ENCODE data around the gene CPNE5.

The CPNE5 gene

DNA sequence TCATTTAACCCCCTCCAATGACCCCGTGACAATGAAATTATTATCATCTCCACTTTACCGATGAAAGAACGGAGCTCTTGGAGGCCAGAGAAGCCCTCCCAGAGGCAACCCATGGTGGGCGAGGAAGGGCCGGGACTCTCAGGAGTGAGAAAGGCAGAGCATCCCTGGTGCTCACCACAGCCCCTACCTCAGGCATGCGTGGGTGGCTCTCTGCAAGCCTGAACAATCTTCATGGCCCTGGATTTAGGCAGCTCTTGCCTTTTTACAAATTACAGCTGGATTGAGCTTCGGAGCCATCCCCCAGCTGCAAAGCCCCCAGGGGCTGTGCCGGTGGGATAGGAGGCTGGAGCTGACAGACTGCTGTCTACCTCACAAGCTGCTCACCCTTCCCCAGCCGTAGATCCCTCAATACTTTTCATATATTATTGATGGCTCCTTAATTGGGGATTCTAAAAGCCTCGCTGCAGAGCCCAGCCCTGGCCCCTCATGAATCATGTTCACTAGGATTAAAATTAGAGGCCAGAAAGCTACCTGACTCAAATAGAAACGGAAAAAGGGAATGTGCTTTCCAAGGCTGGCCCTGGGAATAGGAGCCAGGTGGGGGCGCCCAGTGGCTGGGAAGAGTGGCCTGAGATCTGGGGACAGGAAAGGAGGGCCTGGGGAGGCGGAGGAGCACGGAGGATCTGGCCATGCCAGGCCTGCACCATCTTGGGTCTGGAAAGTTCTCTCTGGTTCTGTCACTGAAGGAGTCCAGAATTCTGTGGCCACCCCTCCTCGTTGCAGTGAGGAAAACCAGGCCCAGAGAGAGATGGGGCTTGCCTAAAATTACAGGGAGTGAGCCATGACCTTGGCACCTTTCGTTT is 29.1 kb downstream of the CPNE5 start:
- no peak for DNase-seq (ENCODE audit: low read depth in 1 of 2, low spot score in 1 of 2)

DNA sequence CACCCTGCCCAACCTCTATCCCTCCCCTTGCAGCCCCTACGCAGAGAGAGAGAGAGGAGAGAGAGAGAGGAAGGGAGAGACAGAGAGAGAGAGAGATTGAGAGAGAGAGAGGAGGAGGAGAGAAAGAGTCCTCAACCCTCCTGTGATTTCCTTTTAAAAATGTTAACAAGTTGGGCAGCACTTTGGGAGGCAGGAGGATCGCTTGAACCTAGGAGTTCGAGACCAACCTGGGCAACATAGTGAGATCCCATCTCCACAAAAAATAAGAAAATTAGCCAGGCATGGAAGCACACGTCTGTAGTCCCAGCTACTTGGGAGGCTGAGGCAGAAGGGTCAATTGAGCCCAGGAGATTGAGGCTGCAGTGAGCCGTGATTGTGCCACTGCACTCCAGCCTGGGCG is 30.1 kb downstream of the CPNE5 start:
- no peak for DNase-seq (ENCODE audit: low read depth in 1 of 2, low spot score in 1 of 2)
- peaks cover 8% of the 10 kb centered on the region for H3K27me3 ChIP-seq (ENCODE audit: insufficient read depth, poor library complexity, severe bottlenecking)
- H3K27ac ChIP-seq (replicated peaks), result no peak overlapping the region
- TF ChIP-seq SPI1 (IDR thresholded peaks at IDR 0.05; ENCODE audit: borderline replicate concordance, low read depth) (no peak), POLR2AphosphoS5 (IDR thresholded peaks at IDR 0.05; ENCODE audit: low read depth) (no peak), GABPA (IDR thresholded peaks at IDR 0.05; ENCODE audit: low read depth) (no peak)
- TF ChIP-seq, protein P1, sequence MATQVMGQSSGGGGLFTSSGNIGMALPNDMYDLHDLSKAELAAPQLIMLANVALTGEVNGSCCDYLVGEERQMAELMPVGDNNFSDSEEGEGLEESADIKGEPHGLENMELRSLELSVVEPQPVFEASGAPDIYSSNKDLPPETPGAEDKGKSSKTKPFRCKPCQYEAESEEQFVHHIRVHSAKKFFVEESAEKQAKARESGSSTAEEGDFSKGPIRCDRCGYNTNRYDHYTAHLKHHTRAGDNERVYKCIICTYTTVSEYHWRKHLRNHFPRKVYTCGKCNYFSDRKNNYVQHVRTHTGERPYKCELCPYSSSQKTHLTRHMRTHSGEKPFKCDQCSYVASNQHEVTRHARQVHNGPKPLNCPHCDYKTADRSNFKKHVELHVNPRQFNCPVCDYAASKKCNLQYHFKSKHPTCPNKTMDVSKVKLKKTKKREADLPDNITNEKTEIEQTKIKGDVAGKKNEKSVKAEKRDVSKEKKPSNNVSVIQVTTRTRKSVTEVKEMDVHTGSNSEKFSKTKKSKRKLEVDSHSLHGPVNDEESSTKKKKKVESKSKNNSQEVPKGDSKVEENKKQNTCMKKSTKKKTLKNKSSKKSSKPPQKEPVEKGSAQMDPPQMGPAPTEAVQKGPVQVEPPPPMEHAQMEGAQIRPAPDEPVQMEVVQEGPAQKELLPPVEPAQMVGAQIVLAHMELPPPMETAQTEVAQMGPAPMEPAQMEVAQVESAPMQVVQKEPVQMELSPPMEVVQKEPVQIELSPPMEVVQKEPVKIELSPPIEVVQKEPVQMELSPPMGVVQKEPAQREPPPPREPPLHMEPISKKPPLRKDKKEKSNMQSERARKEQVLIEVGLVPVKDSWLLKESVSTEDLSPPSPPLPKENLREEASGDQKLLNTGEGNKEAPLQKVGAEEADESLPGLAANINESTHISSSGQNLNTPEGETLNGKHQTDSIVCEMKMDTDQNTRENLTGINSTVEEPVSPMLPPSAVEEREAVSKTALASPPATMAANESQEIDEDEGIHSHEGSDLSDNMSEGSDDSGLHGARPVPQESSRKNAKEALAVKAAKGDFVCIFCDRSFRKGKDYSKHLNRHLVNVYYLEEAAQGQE (IDR thresholded peaks at IDR 0.05; ENCODE audit: insufficient replicate concordance, low read depth), result no peak
- TF ChIP-seq, protein P2, sequence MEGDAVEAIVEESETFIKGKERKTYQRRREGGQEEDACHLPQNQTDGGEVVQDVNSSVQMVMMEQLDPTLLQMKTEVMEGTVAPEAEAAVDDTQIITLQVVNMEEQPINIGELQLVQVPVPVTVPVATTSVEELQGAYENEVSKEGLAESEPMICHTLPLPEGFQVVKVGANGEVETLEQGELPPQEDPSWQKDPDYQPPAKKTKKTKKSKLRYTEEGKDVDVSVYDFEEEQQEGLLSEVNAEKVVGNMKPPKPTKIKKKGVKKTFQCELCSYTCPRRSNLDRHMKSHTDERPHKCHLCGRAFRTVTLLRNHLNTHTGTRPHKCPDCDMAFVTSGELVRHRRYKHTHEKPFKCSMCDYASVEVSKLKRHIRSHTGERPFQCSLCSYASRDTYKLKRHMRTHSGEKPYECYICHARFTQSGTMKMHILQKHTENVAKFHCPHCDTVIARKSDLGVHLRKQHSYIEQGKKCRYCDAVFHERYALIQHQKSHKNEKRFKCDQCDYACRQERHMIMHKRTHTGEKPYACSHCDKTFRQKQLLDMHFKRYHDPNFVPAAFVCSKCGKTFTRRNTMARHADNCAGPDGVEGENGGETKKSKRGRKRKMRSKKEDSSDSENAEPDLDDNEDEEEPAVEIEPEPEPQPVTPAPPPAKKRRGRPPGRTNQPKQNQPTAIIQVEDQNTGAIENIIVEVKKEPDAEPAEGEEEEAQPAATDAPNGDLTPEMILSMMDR (IDR thresholded peaks at IDR 0.05; ENCODE audit: insufficient read depth, low read length), result no peak
- no peak overlapping the region for H3K4me3 ChIP-seq (replicated peaks; ENCODE audit: insufficient read depth, low read length)

More for the DNA sequence above, 29.1 kb downstream of the CPNE5 start:
- H3K27me3 ChIP-seq (ENCODE audit: insufficient read depth, poor library complexity, severe bottlenecking), result peaks cover 5% of the 10 kb centered on the region
- H3K4me3 ChIP-seq (replicated peaks; ENCODE audit: insufficient read depth, low read length), result no peak overlapping the region
- no peak overlapping the region for H3K27ac ChIP-seq (replicated peaks)
- TF ChIP-seq, protein P1 (IDR thresholded peaks at IDR 0.05; ENCODE audit: insufficient replicate concordance, low read depth), result no peak
- TF ChIP-seq POLR2AphosphoS5 (IDR thresholded peaks at IDR 0.05; ENCODE audit: low read depth) (no peak), GABPA (IDR thresholded peaks at IDR 0.05; ENCODE audit: low read depth) (no peak), SPI1 (IDR thresholded peaks at IDR 0.05; ENCODE audit: borderline replicate concordance, low read depth) (no peak)
- TF ChIP-seq, protein P2 (IDR thresholded peaks at IDR 0.05; ENCODE audit: insufficient read depth, low read length), result no peak

DNA sequence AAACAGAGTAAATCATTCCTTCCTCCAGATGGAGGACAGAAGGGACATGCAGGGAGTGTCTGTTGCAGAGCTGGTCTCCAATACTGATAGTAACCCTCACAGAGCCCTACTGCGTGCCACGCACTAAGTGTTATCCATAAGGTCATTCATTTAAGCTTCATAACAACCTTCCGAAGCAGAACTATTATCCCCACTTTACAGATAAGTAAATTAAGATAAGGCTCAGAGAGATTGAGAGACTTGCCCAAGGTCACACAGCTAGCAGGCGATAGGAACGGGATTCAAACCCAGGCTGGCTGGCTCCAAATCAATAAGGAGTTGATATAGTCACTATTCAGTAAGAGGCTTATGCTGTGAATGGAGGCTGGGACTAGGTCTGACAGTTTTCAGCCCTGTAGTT is 30.6 kb downstream of the CPNE5 start:
- DNase-seq (ENCODE audit: low read depth in 1 of 2, low spot score in 1 of 2), result no peak
- H3K4me3 ChIP-seq (replicated peaks; ENCODE audit: insufficient read depth, low read length), result no peak overlapping the region
- H3K27me3 ChIP-seq (ENCODE audit: insufficient read depth, poor library complexity, severe bottlenecking), result peaks cover 8% of the 10 kb centered on the region
- no peak overlapping the region for H3K27ac ChIP-seq (replicated peaks)
- TF ChIP-seq GABPA (IDR thresholded peaks at IDR 0.05; ENCODE audit: low read depth) (no peak), POLR2AphosphoS5 (IDR thresholded peaks at IDR 0.05; ENCODE audit: low read depth) (no peak), SPI1 (IDR thresholded peaks at IDR 0.05; ENCODE audit: borderline replicate concordance, low read depth) (no peak)
- TF ChIP-seq, protein P1 (IDR thresholded peaks at IDR 0.05; ENCODE audit: insufficient replicate concordance, low read depth), result no peak
- TF ChIP-seq, protein P2 (IDR thresholded peaks at IDR 0.05; ENCODE audit: insufficient read depth, low read length), result no peak
